Measurements from ENCODE around the gene ATP10D. TPM values are rescaled to one million over a fixed set of nuclear protein-coding genes. Genes with fewer than 3 reads are reported as not detected.
"Not testable (repeated sequence)": the region's sequence is repeated elsewhere in the genome, so short reads cannot be mapped to it uniquely, and the experiment has no call there.

Gene ATP10D
- total and polyA plus RNA-seq, 8 donors, result 1.5 to 72.9 (median 7.3) TPM

DNA sequence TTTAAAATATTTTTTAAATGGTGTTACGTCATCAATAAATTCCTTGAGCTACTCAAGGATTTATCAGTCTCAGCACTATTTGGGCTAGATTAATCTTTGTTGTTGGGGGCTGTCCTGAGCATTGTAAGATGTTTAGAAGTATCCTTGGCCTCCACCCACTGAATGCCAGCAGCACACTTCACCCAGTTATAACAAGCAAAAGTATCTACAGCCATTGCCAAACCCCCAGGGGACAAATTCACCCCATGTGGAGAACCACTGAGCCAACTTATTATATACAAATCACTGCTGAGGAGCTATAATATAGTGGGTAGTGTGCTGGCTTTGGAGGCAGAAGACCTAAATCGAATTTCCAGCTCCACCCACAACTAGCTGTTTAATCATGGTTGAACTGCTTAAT is 58.3 kb downstream of the ATP10D start:
- H3K27me3 ChIP-seq, result no peaks in the 10 kb centered on the region
- intact Hi-C loops (cut with DNase I; ENCODE audit: low total_unique reads), result no loop called here
- no peak for TF ChIP-seq EP300 (IDR thresholded peaks at IDR 0.05)
- no peak for TF ChIP-seq POLR2AphosphoS5 (IDR thresholded peaks at IDR 0.05)
- TF ChIP-seq, protein P1, sequence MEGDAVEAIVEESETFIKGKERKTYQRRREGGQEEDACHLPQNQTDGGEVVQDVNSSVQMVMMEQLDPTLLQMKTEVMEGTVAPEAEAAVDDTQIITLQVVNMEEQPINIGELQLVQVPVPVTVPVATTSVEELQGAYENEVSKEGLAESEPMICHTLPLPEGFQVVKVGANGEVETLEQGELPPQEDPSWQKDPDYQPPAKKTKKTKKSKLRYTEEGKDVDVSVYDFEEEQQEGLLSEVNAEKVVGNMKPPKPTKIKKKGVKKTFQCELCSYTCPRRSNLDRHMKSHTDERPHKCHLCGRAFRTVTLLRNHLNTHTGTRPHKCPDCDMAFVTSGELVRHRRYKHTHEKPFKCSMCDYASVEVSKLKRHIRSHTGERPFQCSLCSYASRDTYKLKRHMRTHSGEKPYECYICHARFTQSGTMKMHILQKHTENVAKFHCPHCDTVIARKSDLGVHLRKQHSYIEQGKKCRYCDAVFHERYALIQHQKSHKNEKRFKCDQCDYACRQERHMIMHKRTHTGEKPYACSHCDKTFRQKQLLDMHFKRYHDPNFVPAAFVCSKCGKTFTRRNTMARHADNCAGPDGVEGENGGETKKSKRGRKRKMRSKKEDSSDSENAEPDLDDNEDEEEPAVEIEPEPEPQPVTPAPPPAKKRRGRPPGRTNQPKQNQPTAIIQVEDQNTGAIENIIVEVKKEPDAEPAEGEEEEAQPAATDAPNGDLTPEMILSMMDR (IDR thresholded peaks at IDR 0.05), result no peak
- no peak for TF ChIP-seq POLR2A (IDR thresholded peaks at IDR 0.05)
- H3K4me3 ChIP-seq, result no peak overlapping the region
- H3K4me1 ChIP-seq, result no peaks in the 10 kb centered on the region
- DNase-seq, result no peak
- H3K36me3 ChIP-seq, result peaks cover 4 to 57% (median 42%) of the 10 kb centered on the region in 4 donors
- H3K27ac ChIP-seq, result no peak overlapping the region
- 38 to 67% (median 50%) methylated on average over 2 of the region's 2 CpGs for WGBS, 5 donors
- no peaks in the 10 kb centered on the region for H3K9me3 ChIP-seq

DNA sequence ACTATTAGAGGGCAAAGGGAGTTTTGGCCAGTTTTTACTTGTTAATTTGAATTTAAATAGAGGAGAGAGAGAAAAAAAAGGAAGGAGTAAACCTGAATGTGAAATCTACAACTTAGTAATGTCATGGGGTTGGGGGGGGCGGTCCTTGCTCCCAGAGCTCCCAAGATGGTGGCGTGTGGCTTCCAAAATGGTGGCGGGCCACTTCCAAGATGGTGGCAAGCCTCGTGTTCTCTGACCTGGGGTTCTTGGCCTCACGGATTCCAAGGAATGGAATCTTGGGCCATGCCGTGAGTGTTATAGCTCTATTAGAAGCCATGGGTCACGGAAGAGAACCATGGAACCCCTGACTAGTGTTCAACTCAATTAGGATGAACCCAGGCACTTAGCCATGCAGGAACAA is 65.3 kb downstream of the ATP10D start:
- 89 to 99% (median 96%) methylated on average over 7 of the region's 7 CpGs for WGBS, 5 donors
- intact Hi-C loops (cut with DNase I; ENCODE audit: low total_unique reads); H3K4me1 ChIP-seq; H3K27me3 ChIP-seq; H3K9me3 ChIP-seq; DNase-seq; H3K4me3 ChIP-seq; H3K27ac ChIP-seq: not testable (repeated sequence)
- H3K36me3 ChIP-seq, result peaks cover 4 to 80% (median 72%) of the 10 kb centered on the region in 4 donors

DNA sequence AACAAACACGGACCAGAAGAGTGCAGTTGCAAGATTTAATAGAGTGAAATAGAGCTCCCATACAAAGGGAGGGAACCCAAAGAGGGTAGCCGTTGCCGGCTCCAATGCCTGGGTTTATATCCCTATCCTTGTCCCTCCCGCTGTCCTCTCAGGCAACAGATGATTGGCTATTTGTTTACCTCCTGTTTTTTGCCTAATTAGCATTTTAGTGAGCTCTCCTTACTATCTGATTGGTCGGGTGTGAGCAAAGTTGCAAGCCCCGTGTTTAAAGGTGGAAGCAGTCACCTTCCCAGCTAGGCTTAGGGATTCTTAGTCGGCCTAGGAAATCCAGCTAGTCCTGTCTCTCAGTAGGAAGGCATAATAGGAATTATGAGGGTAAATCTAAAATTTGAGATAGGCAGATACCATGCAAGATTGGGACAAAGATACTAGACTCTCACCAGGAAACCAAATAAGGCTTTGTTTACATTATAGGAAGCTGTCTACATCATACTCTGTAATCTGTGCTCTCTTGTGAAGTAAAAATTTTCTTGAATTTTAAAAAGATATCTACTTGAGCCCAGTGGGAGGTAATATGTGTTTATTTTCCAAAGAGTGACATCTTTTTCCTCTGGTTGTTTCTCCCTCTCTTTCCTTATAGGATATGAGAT is 65.9 kb downstream of the ATP10D start:
- WGBS, 5 donors, result 87 to 97% (median 93%) methylated on average over 7 of the region's 7 CpGs
- no peaks in the 10 kb centered on the region for H3K9me3 ChIP-seq
- intact Hi-C loops (cut with DNase I; ENCODE audit: low total_unique reads), result no loop called here

DNA sequence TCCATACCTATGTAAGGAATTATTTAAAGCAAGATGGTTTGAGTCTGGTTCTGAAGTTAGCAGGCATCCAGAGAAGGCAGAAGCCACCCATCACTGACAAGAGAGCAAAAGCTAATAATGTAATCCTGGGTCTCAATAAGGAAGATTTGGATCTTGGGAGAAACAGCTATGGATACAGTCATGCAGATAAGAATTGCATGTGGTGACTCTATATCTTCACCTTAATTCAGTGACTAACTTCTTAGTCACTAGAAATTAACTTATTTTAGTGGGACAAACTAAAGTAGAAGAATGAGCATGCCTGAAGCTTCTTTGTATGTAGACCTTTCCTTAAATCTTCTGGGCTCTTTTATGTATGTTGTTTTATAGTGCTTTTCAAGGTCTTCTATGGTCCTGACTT is 66.6 kb downstream of the ATP10D start:
- H3K36me3 ChIP-seq, result peaks cover under 1 to 72% (median 64%) of the 10 kb centered on the region in 4 donors
- no peak for DNase-seq
- H3K4me3 ChIP-seq, result no peak overlapping the region
- no peaks in the 10 kb centered on the region for H3K9me3 ChIP-seq
- H3K4me1 ChIP-seq, result no peaks in the 10 kb centered on the region
- no peaks in the 10 kb centered on the region for H3K27me3 ChIP-seq
- TF ChIP-seq POLR2A (IDR thresholded peaks at IDR 0.05) (no peak), POLR2AphosphoS5 (IDR thresholded peaks at IDR 0.05) (no peak), EP300 (IDR thresholded peaks at IDR 0.05) (no peak)
- TF ChIP-seq, protein P1 (IDR thresholded peaks at IDR 0.05), result no peak
- intact Hi-C loops (cut with DNase I; ENCODE audit: low total_unique reads), result no loop called here
- H3K27ac ChIP-seq, result no peak overlapping the region

More for the DNA sequence above, 65.9 kb downstream of the ATP10D start:
- no peaks in the 10 kb centered on the region for H3K27me3 ChIP-seq
- H3K36me3 ChIP-seq, result peaks cover 4 to 77% (median 71%) of the 10 kb centered on the region in 4 donors
- no peak overlapping the region for H3K4me3 ChIP-seq
- no peak overlapping the region for H3K27ac ChIP-seq
- no peak for DNase-seq
- no peak for TF ChIP-seq POLR2A (IDR thresholded peaks at IDR 0.05)
- H3K4me1 ChIP-seq, result no peaks in the 10 kb centered on the region

DNA sequence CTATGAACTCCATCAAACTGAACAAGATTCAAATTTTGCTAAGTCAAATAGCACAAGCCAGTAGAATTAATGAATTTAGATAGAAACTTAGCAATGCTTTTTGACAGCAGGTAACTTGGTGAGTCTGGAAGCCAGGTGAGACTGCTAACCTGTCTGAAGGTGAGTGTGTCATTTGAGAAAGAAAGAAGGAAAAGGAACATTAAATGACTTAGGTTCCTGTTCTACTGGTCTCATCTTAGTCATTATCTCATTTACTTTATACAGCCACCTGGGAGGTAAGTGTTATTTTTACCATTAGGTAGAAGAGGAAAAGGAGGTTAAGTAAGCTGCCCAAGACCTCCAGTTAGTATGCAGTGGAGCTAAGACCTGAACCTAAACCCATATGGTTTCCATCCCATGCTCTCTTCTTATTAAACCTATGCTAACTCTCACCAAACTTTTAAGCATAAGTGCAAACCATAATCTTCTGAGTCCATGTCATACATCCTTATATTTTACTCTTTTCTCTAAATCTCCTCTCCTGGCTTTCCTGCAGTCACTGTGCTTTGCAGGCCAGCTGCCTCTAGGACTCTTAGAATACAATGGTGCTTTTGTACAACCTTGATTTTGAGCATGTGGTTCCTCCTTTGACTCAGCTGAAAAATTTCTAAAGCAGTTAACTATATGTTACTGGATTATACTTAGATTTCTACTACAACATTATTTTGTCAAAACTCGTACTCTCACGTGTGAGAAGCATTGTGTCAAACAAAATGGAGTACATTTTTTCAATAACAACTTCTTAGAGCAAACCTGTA is 68.5 kb downstream of the ATP10D start:
- Histone ChIP-seq H3K27ac (no peak overlapping the region), H3K9me3 (no peaks in the 10 kb centered on the region), H3K4me3 (no peak overlapping the region), H3K36me3 (peaks cover 4 to 65% (median 59%) of the 10 kb centered on the region in 4 donors), H3K4me1 (no peaks in the 10 kb centered on the region), H3K27me3 (no peaks in the 10 kb centered on the region)
- intact Hi-C loops (cut with DNase I; ENCODE audit: low total_unique reads), result no loop called here
- TF ChIP-seq POLR2A (IDR thresholded peaks at IDR 0.05) (no peak), EP300 (IDR thresholded peaks at IDR 0.05) (no peak), POLR2AphosphoS5 (IDR thresholded peaks at IDR 0.05) (no peak)
- TF ChIP-seq, protein P1 (IDR thresholded peaks at IDR 0.05), result no peak
- whole genome bisulfite sequencing, 5 donors, result 74 to 85% (median 80%) methylated on average over 2 of the region's 2 CpGs
- DNase-seq, result no peak

DNA sequence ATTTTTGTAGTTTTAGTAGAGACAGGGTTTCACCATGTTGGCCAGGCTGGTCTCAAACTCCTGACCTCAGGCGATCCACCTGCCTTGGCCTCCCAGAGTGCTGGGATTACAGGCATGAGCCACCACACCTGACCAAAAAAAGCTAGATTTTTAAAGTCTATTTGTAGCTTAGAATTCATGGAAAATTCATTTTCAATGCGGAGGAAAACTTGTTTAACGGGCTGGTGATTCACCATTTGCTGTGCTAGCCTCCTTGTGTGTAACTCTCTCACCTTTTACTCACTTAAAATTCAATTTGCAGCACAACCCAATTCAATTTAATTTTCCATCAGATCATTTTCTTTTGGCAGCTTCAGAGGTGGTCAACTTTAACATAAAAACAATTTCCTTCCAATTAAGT is 70.8 kb downstream of the ATP10D start:
- H3K4me3 ChIP-seq; H3K27ac ChIP-seq; intact Hi-C loops (cut with DNase I; ENCODE audit: low total_unique reads); H3K27me3 ChIP-seq; H3K9me3 ChIP-seq; DNase-seq; H3K4me1 ChIP-seq: not testable (repeated sequence)
- peaks cover 4 to 65% (median 57%) of the 10 kb centered on the region in 4 donors for H3K36me3 ChIP-seq
- WGBS, 5 donors, result 76 to 97% (median 95%) methylated on average over 3 of the region's 3 CpGs
